IMR-90 (cell line): ENCODE results near the gene GBF1. TPM values are rescaled to one million over a fixed set of nuclear protein-coding genes. Genes with fewer than 3 reads are reported as not detected.

Experiments used
- ATAC-seq: fragments of 200-7000 bp; cut with Tn5 transposase; 2 replicates; pipeline ENCODE4 v1.9.1; 2020; ENCODE audit warnings: low read depth, mild to moderate bottlenecking, moderate library complexity
- BruUV-seq: library from RNA; stranded (reverse); fragments of 400-500 nt; replicated peaks from 2 replicates; lab custom pipeline; 2021; lab: Mats Ljungman, UMichigan
- CTCF ChIA-PET: fragments of 300-600 bp; formaldehyde crosslinking; extraction: SDS; loops from one replicate; lab custom pipeline; 2021; ENCODE audit warnings: antibody characterized with exemption; lab: Yijun Ruan, JAX
- POLR2A ChIA-PET: fragments of 300-600 bp; sonication (Branson Sonifier 250); formaldehyde crosslinking; loops from one replicate; lab custom pipeline; 2022; ENCODE audit warnings: antibody characterized with exemption; ENCODE audit not compliant: unreplicated experiment; lab: Charles Lee
- DNase-seq: peaks from one replicate; pipeline ENCODE4 v3.0.0; 2013
- H2AFZ ChIP-seq: replicated peaks from 2 replicates; pipeline ENCODE3; 2013; ENCODE audit warnings: low read length, mild to moderate bottlenecking; ENCODE audit not compliant: poor library complexity
- H2AK5ac ChIP-seq: 2 replicates; pipeline ENCODE4 v1.6.1; 2013; ENCODE audit warnings: low read depth, low read length, inconsistent platforms
- H2AK9ac ChIP-seq: replicated peaks from 2 replicates; pipeline ENCODE3; 2013; ENCODE audit warnings: mild to moderate bottlenecking, low read depth, low read length, moderate library complexity; ENCODE audit not compliant: poor library complexity
- H2BK120ac ChIP-seq: 2 replicates; pipeline ENCODE4 v1.6.1; 2013; ENCODE audit warnings: low read depth, low read length, inconsistent platforms
- H2BK15ac ChIP-seq: 3 replicates; pipeline ENCODE4 v1.6.1; 2013; ENCODE audit warnings: low read depth, low read length, inconsistent platforms
- H2BK20ac ChIP-seq: 2 replicates; pipeline ENCODE4 v1.6.1; 2013; ENCODE audit warnings: low read depth, mild to moderate bottlenecking, inconsistent platforms, low read length, moderate library complexity
- H2BK5ac ChIP-seq: 2 replicates; pipeline ENCODE4 v1.6.1; 2013; ENCODE audit warnings: mild to moderate bottlenecking, low read depth, low read length, inconsistent platforms; ENCODE audit not compliant: poor library complexity, severe bottlenecking
- H3K14ac ChIP-seq: replicated peaks from 2 replicates; pipeline ENCODE4 v1.6.1; 2013; ENCODE audit warnings: low read depth, low read length, inconsistent platforms
- H3K18ac ChIP-seq: 2 replicates; pipeline ENCODE4 v1.6.1; 2013; ENCODE audit warnings: low read depth, low read length, control low read depth
- H3K23ac ChIP-seq: 2 replicates; pipeline ENCODE4 v1.6.1; 2013; ENCODE audit warnings: low read depth, low read length, inconsistent platforms
- H3K27ac ChIP-seq: 2 replicates; pipeline ENCODE4 v1.5.1; 2013; ENCODE audit warnings: mild to moderate bottlenecking, control low read depth, low read length; ENCODE audit not compliant: insufficient read depth
- H3K27me3 ChIP-seq: 2 replicates; pipeline ENCODE4 v1.6.1; 2013; ENCODE audit warnings: low read length; ENCODE audit not compliant: control insufficient read depth, insufficient read depth
- H3K36me3 ChIP-seq: 2 replicates; pipeline ENCODE4 v1.6.1; 2013; ENCODE audit warnings: low read length, mixed read lengths; ENCODE audit not compliant: control insufficient read depth, insufficient read depth
- H3K4ac ChIP-seq: 2 replicates; pipeline ENCODE4 v1.6.1; 2013; ENCODE audit warnings: low read depth, low read length, inconsistent platforms
- H3K4me1 ChIP-seq: 2 replicates; pipeline ENCODE4 v1.6.1; 2013; ENCODE audit warnings: low read length, mixed read lengths; ENCODE audit not compliant: control insufficient read depth, insufficient read depth
- H3K4me2 ChIP-seq: 2 replicates; pipeline ENCODE4 v1.6.1; 2013; ENCODE audit warnings: low read depth, mild to moderate bottlenecking, control low read depth, low read length, moderate library complexity
- H3K4me3 ChIP-seq: 2 replicates; pipeline ENCODE4 v1.5.1; 2013; ENCODE audit warnings: low read depth, mild to moderate bottlenecking, control low read depth, low read length, moderate library complexity; ENCODE audit not compliant: insufficient read depth
- H3K56ac ChIP-seq: 2 replicates; pipeline ENCODE4 v1.6.1; 2013; ENCODE audit warnings: low read length, inconsistent platforms; ENCODE audit not compliant: insufficient read depth; ENCODE audit errors: extremely low read depth
- H3K79me1 ChIP-seq, 2 experiments: 2 replicates each; pipeline ENCODE4 v1.6.1; 2013; ENCODE audit warnings: low read length in 2 of 2, inconsistent platforms in 1 of 2, low read depth in 1 of 2
- H3K9ac ChIP-seq: 2 replicates; pipeline ENCODE4 v1.6.1; 2013; ENCODE audit warnings: low read depth, low read length, control low read depth
- H3K9me1 ChIP-seq: 2 replicates; pipeline ENCODE4 v1.6.1; 2013; ENCODE audit warnings: low read length, inconsistent platforms; ENCODE audit not compliant: insufficient read depth
- H3K9me3 ChIP-seq: 2 replicates; pipeline ENCODE4 v1.6.1; 2013; ENCODE audit warnings: low read length; ENCODE audit not compliant: control insufficient read depth, insufficient read depth
- H4K20me1 ChIP-seq: 2 replicates; pipeline ENCODE4 v1.6.1; 2013; ENCODE audit warnings: low read length, inconsistent platforms; ENCODE audit not compliant: insufficient read depth
- H4K5ac ChIP-seq: 2 replicates; pipeline ENCODE4 v1.6.1; 2013; ENCODE audit warnings: mild to moderate bottlenecking, low read depth, low read length, control low read depth
- H4K8ac ChIP-seq, 2 experiments: 2 replicates each; pipeline ENCODE4 v1.6.1; 2013; ENCODE audit warnings: low read depth in 2 of 2, low read length in 2 of 2, control low read depth in 1 of 2, inconsistent platforms in 1 of 2
- H4K91ac ChIP-seq: 2 replicates; pipeline ENCODE4 v1.6.1; 2013; ENCODE audit warnings: low read depth, low read length, inconsistent platforms; ENCODE audit not compliant: insufficient read depth
- BHLHE40 ChIP-seq: fragments of 150-350 bp; IDR thresholded peaks from 2 replicates; pipeline ENCODE4 v1.6.1; 2016; ENCODE audit warnings: mild to moderate bottlenecking, low read depth, low read length
- CEBPB ChIP-seq: IDR thresholded peaks from 2 replicates; pipeline ENCODE4 v1.6.1; 2012; ENCODE audit warnings: low read depth, low read length, improper control_type of control experiment
- CHD1 ChIP-seq: IDR thresholded peaks from 2 replicates; pipeline ENCODE4 v1.6.1; 2012; ENCODE audit warnings: low read depth, low read length, improper control_type of control experiment
- CTCF ChIP-seq: conservative IDR thresholded peaks from 2 replicates; pipeline ENCODE4 v1.5.1; 2012; ENCODE audit warnings: mild to moderate bottlenecking, low read depth, low read length, improper control_type of control experiment
- FOS ChIP-seq: fragments of 150-350 bp; IDR thresholded peaks from 2 replicates; pipeline ENCODE4 v1.6.1; 2016; ENCODE audit warnings: low read depth, low read length
- MAFK ChIP-seq: IDR thresholded peaks from 2 replicates; pipeline ENCODE4 v1.6.1; 2012; ENCODE audit warnings: low read depth, low read length, improper control_type of control experiment
- MAZ ChIP-seq: IDR thresholded peaks from 2 replicates; pipeline ENCODE4 v1.6.1; 2012; ENCODE audit warnings: low read depth, mild to moderate bottlenecking, low read length, improper control_type of control experiment, moderate library complexity, borderline replicate concordance
- MXI1 ChIP-seq: IDR thresholded peaks from 2 replicates; pipeline ENCODE4 v1.6.1; 2012; ENCODE audit warnings: low read depth, mild to moderate bottlenecking, low read length, moderate library complexity, borderline replicate concordance
- NFE2L2 ChIP-seq: fragments of 150-350 bp; IDR thresholded peaks from 2 replicates; pipeline ENCODE4 v1.6.1; 2016; ENCODE audit warnings: low read depth, mild to moderate bottlenecking, low read length
- POLR2A ChIP-seq: IDR thresholded peaks from 2 replicates; pipeline ENCODE4 v1.6.1; 2012; ENCODE audit warnings: mild to moderate bottlenecking, low read depth, low read length
- RAD21 ChIP-seq: IDR thresholded peaks from 2 replicates; pipeline ENCODE4 v1.6.1; 2012; ENCODE audit warnings: low read length, improper control_type of control experiment
- RCOR1 ChIP-seq: IDR thresholded peaks from 2 replicates; pipeline ENCODE4 v1.6.1; 2012; ENCODE audit warnings: mild to moderate bottlenecking, low read length, improper control_type of control experiment; ENCODE audit not compliant: insufficient replicate concordance
- RFX5 ChIP-seq: IDR thresholded peaks from 2 replicates; pipeline ENCODE4 v1.8.0; 2012; ENCODE audit warnings: low read depth, mild to moderate bottlenecking, low read length, moderate library complexity
- SMC3 ChIP-seq: fragments of 150-350 bp; IDR thresholded peaks from 2 replicates; pipeline ENCODE4 v1.6.1; 2016; ENCODE audit warnings: low read depth, mild to moderate bottlenecking, antibody characterized with exemption, low read length, moderate library complexity
- WGBS, 2 experiments: methylation state at CpG; one replicate each; pipeline versions ENCODE4 v1.1.5 to v1.1.7; 2013; ENCODE audit warnings: missing lambda C conversion rate in 2 of 2; ENCODE audit not compliant: insufficient read length in 1 of 2; ENCODE audit errors: extremely low coverage in 2 of 2; 5-methylcytosine and 5-hydroxymethylcytosine counted together
- dilution Hi-C: fragments of 300-500 bp; cut with HindIII; formaldehyde crosslinking; loops from one replicate; pipeline ENCODE4 v1.14.3; 2018; ENCODE audit warnings: low sequenced_read_pairs; ENCODE audit not compliant: unreplicated experiment
- in situ Hi-C: fragments of 300-500 bp; cut with MboI; formaldehyde crosslinking; loops from 3 replicates; pipeline ENCODE4 v1.14.3; 2019; ENCODE audit warnings: low sequenced_read_pairs, inconsistent platforms, mixed read lengths
- intact Hi-C: fragments of 100-400 bp; cut with micrococcal nuclease; formaldehyde crosslinking; loops from 2 replicates; pipeline ENCODE4 v1.10.0; 2022
- polyA plus RNA-seq, 3 experiments: library from polyadenylated mRNA; depleted of rRNA; stranded (reverse); fragments of >200 nt; gene quantifications; 2 replicates each; pipeline ENCODE4 v1.2.3, GENCODE V29; 2012; ENCODE audit warnings: low replicate concordance in 1 of 3
- total RNA-seq: library from RNA; depleted of rRNA; stranded (reverse); fragments of >200 nt; gene quantifications from 2 replicates; pipeline ENCODE4 v1.2.3, GENCODE V29; 2012
- TF ChIP-seq, protein P1 (sequence below): fragments of 150-350 bp; IDR thresholded peaks from 2 replicates; pipeline ENCODE4 v1.6.1; 2017; ENCODE audit warnings: mild to moderate bottlenecking, antibody characterized with exemption, low read length, low read depth
- TF ChIP-seq, protein P2 (sequence below): fragments of 150-350 bp; IDR thresholded peaks from 2 replicates; pipeline ENCODE4 v1.6.1; 2016; ENCODE audit warnings: low read depth, mild to moderate bottlenecking, low read length, moderate library complexity, borderline replicate concordance

GBF1 gene
- total and polyA plus RNA-seq, 2 of the 4 experiments (the other 2 are of a cell fraction) = 38.7 to 40.1 TPM

GRCh38 chr10:102376901-102377300 lies 131.6 kb downstream of the GBF1 start:
- H4K8ac ChIP-seq = no peak overlapping the region
- no TSS peak for BruUV-seq
- H3K9ac ChIP-seq = no peak overlapping the region
- no peaks in the 10 kb centered on the region for H3K9me1 ChIP-seq
- no peak overlapping the region for H3K23ac ChIP-seq
- no peak overlapping the region for H2BK120ac ChIP-seq
- no peak overlapping the region for H3K4me2 ChIP-seq
- H2AFZ ChIP-seq = no peak overlapping the region
- H2BK5ac ChIP-seq = no peak overlapping the region
- peaks cover 62% of the 10 kb centered on the region for H3K36me3 ChIP-seq
- H3K14ac ChIP-seq = no peak overlapping the region
- WGBS, 2 experiments = 93% methylated on average over 2 of the region's 12 CpGs; no CpG with 5 or more reads in 1 of the 2 experiments
- H4K20me1 ChIP-seq = 0 out of 2 replicates have a peak, but pooled peaks cover 4% of the 10 kb centered on the region
- intact Hi-C loops = no loop called here
- no peak overlapping the region for H4K91ac ChIP-seq
- H3K18ac ChIP-seq = no peak overlapping the region
- no peak overlapping the region for H3K4me3 ChIP-seq
- no peak overlapping the region for H3K27ac ChIP-seq
- ATAC-seq (no peak), DNase-seq (no peak)
- H4K5ac ChIP-seq = no peak overlapping the region
- TF ChIP-seq CTCF (no peak), CEBPB (no peak), RAD21 (no peak), POLR2A (no peak), NFE2L2 (no peak), CHD1 (no peak), BHLHE40 (no peak), FOS (no peak), RFX5 (no peak), SMC3 (no peak), RCOR1 (no peak), MAFK (no peak), MAZ (no peak), MXI1 (no peak)
- TF ChIP-seq, protein P1, sequence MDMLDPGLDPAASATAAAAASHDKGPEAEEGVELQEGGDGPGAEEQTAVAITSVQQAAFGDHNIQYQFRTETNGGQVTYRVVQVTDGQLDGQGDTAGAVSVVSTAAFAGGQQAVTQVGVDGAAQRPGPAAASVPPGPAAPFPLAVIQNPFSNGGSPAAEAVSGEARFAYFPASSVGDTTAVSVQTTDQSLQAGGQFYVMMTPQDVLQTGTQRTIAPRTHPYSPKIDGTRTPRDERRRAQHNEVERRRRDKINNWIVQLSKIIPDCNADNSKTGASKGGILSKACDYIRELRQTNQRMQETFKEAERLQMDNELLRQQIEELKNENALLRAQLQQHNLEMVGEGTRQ = no peak
- TF ChIP-seq, protein P2, sequence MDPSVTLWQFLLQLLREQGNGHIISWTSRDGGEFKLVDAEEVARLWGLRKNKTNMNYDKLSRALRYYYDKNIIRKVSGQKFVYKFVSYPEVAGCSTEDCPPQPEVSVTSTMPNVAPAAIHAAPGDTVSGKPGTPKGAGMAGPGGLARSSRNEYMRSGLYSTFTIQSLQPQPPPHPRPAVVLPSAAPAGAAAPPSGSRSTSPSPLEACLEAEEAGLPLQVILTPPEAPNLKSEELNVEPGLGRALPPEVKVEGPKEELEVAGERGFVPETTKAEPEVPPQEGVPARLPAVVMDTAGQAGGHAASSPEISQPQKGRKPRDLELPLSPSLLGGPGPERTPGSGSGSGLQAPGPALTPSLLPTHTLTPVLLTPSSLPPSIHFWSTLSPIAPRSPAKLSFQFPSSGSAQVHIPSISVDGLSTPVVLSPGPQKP = no peak
- H2BK15ac ChIP-seq = no peak overlapping the region
- in situ Hi-C loops = no loop called here
- ChIA-PET CTCF (interaction anchor here (1.4 kb wide), 1 partner anchor 17 kb away, joined by 3 read pairs; no protein-coding TSS in a partner anchor), POLR2A (no interaction called here)
- no peaks in the 10 kb centered on the region for H3K9me3 ChIP-seq
- no peak overlapping the region for H3K56ac ChIP-seq
- no peak overlapping the region for H2AK5ac ChIP-seq
- no peaks in the 10 kb centered on the region for H3K27me3 ChIP-seq
- no peaks in the 10 kb centered on the region; a peak in 1 of 4 replicates for H3K79me1 ChIP-seq
- no peak overlapping the region for H2BK20ac ChIP-seq
- H3K4me1 ChIP-seq = no peaks in the 10 kb centered on the region
- no peak overlapping the region for H3K4ac ChIP-seq
- dilution Hi-C loops = no loop called here
- H2AK9ac ChIP-seq = no peak overlapping the region
